Spleen (tissue), 11 donors: ENCODE measurements around the gene CYP2E1. TPM values are rescaled to one million over a fixed set of nuclear protein-coding genes. Genes with fewer than 3 reads are reported as not detected.
"Not testable (repeated sequence)": the region's sequence is repeated elsewhere in the genome, so short reads cannot be mapped to it uniquely, and the experiment has no call there.

Experiments used
- DNase-seq: peaks from one replicate; pipeline ENCODE4 v3.0.0-alpha.2; 2020
- H3K27ac ChIP-seq, 8 donors: fragments of 200-600 bp; sonication (generic) in 7 of 8; 1 replicate in 4 of 8; 2 replicates in 4 of 8; pipeline versions ENCODE4 v1.5.0 to v1.8.0; 2016 to 2021; ENCODE audit warnings: inconsistent platforms in 4 of 8, mild to moderate bottlenecking in 4 of 8, moderate library complexity in 1 of 8
- H3K27me3 ChIP-seq, 7 donors: fragments of 200-600 bp; sonication (generic) in 6 of 7; replicated peaks in 1 of 7; 1 replicate in 4 of 7; 2 replicates in 3 of 7; pipeline versions ENCODE4 v1.5.0 to v1.8.0; 2016 to 2021; ENCODE audit warnings: inconsistent platforms in 3 of 7, mild to moderate bottlenecking in 1 of 7
- H3K36me3 ChIP-seq, 6 donors: fragments of 200-600 bp; sonication (generic) in 5 of 6; 1 replicate in 4 of 6; 2 replicates in 2 of 6; pipeline versions ENCODE4 v1.5.0 to v1.8.0; 2016 to 2021; ENCODE audit warnings: inconsistent platforms in 2 of 6
- H3K4me1 ChIP-seq, 6 donors: fragments of 200-600 bp; sonication (generic) in 5 of 6; 1 replicate in 3 of 6; 2 replicates in 3 of 6; pipeline versions ENCODE4 v1.5.0 to v1.8.0; 2016 to 2021; ENCODE audit warnings: inconsistent platforms in 3 of 6
- H3K4me3 ChIP-seq, 8 donors: fragments of 200-600 bp; sonication (generic) in 7 of 8; 1 replicate in 4 of 8; 2 replicates in 4 of 8; pipeline versions ENCODE4 v1.5.0 to v1.8.0; 2016 to 2021; ENCODE audit warnings: inconsistent platforms in 4 of 8, mild to moderate bottlenecking in 4 of 8, moderate library complexity in 2 of 8
- H3K9me3 ChIP-seq, 8 donors: fragments of 200-600 bp; sonication (generic) in 7 of 8; 1 replicate in 4 of 8; 2 replicates in 4 of 8; pipeline versions ENCODE4 v1.5.0 to v1.8.0; 2016 to 2021; ENCODE audit warnings: inconsistent platforms in 4 of 8
- POLR2A ChIP-seq, 3 donors: fragments of 450-650 bp; IDR thresholded peaks; one replicate each; pipeline ENCODE4 v1.5.1; 2017; ENCODE audit warnings: antibody characterized with exemption in 3 of 3, mild to moderate bottlenecking in 1 of 3
- POLR2AphosphoS5 ChIP-seq, 3 donors: sonication (generic); formaldehyde crosslinking; IDR thresholded peaks; one replicate each; pipeline ENCODE4 v1.5.1; 2017; ENCODE audit warnings: antibody characterized with exemption in 3 of 3
- WGBS, 5 donors: extraction: QIAGEN DNeasy Blood & Tissue Kit in 3 of 5; methylation state at CpG; one replicate each; pipeline versions ENCODE4 v1.1.5 to v1.1.7; 2013 to 2018; 5-methylcytosine and 5-hydroxymethylcytosine counted together
- intact Hi-C: fragments of 100-400 bp; cut with DNase I; formaldehyde crosslinking; loops from one replicate; pipeline ENCODE4 v1.15.0; 2023; ENCODE audit warnings: low total_unique reads
- polyA plus RNA-seq, 3 donors: library from polyadenylated mRNA; stranded (reverse); fragments of 200-250 nt; gene quantifications; one replicate each; pipeline ENCODE4 v1.2.1, GENCODE V29; 2013
- total RNA-seq, 7 donors: library from RNA; depleted of rRNA in 3 of 7; stranded (reverse); fragments of >200 nt in 3 of 7; fragmentation: NEBNext Ultra II Directional in 4 of 7; extraction: Animal tissue kit (Norgen Biotek cat#: 25700) in 4 of 7; gene quantifications; one replicate each; pipeline versions ENCODE4 v1.1.0 to v1.2.1, GENCODE V29; 2016 to 2021
- TF ChIP-seq, protein P1 (sequence below), 11 experiments: fragments of 200-600 bp in 7 of 11; fragments of 450-650 bp in 4 of 11; sonication (generic) in 4 of 11; IDR thresholded peaks in 8 of 11; conservative IDR thresholded peaks in 3 of 11; 1 replicate in 7 of 11; 2 replicates in 4 of 11; pipeline versions ENCODE4 v1.4.0 to v1.8.0; 2016 to 2021; ENCODE audit warnings: antibody characterized with exemption in 11 of 11, inconsistent platforms in 4 of 11, mild to moderate bottlenecking in 1 of 11
- donor health status: healthy with polysubstance abuse.
- donor health status: DM: no; HTN: no; CAD: no; lungs with moderate emphysema.
- donor health status: DM: no; HTN: no; CAD: no.
- donor health status: Bipolar disorder and iron deficiency.
- donor health status: healthy.
- donor health status: DM: no; HTN: no; CAD: no.
- donor health status: DM: yes; HTN: yes; CAD: no.

The CYP2E1 gene
- total and polyA plus RNA-seq, 10 donors, result 0.61 to 4.0 (median 1.5) TPM

- Histone ChIP-seq H3K4me1 (peaks cover 0 to 13% (median 11%) of the 10 kb centered on the region in 6 donors), H3K27ac (no peak overlapping the region), H3K4me3 (no peak overlapping the region), H3K27me3 (no peaks in the 10 kb centered on the region), H3K36me3 (no peaks in the 10 kb centered on the region), H3K9me3 (peaks cover 0 to 5% (median 0%) of the 10 kb centered on the region in 8 donors)
- DNase-seq, result no peak
- 59 to 73% (median 65%) methylated on average over 4 of the region's 4 CpGs for WGBS, 5 donors
- intact Hi-C loops, result no loop called here
- TF ChIP-seq POLR2A (IDR thresholded peaks at IDR 0.05) (no peak), POLR2AphosphoS5 (IDR thresholded peaks at IDR 0.05) (no peak)
- TF ChIP-seq, protein P1, sequence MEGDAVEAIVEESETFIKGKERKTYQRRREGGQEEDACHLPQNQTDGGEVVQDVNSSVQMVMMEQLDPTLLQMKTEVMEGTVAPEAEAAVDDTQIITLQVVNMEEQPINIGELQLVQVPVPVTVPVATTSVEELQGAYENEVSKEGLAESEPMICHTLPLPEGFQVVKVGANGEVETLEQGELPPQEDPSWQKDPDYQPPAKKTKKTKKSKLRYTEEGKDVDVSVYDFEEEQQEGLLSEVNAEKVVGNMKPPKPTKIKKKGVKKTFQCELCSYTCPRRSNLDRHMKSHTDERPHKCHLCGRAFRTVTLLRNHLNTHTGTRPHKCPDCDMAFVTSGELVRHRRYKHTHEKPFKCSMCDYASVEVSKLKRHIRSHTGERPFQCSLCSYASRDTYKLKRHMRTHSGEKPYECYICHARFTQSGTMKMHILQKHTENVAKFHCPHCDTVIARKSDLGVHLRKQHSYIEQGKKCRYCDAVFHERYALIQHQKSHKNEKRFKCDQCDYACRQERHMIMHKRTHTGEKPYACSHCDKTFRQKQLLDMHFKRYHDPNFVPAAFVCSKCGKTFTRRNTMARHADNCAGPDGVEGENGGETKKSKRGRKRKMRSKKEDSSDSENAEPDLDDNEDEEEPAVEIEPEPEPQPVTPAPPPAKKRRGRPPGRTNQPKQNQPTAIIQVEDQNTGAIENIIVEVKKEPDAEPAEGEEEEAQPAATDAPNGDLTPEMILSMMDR (IDR thresholded peaks at IDR 0.05 in 8 of 11, conservative IDR thresholded peaks at IDR 0.05 in 3 of 11), result no peak
These were observed 11.1 kb upstream of the CYP2E1 start for GRCh38 chr10:133516057-133516456.

DNA sequence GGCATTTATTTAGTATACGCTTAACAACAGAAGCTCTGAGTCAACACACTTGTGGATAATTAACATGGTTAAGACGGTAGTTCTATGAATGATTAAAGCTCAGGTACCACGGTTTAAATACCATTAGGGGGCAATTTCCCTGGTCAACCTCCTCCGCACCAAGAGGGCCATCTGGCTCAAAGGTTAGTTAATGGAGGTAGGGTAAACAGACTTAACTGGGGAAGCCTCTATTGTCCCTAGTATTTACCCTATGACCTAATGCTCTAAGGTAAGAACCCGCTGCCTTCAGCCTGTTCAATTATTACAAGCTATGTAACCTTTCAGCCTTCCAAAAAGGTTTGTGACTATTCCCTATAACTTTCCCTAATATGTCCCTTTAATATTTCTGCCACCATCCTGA is 8.6 kb upstream of the CYP2E1 start:
- H3K4me1 ChIP-seq, result peaks cover 0 to 13% (median 11%) of the 10 kb centered on the region in 6 donors
- 82 to 91% (median 88%) methylated on average over 5 of the region's 5 CpGs for WGBS, 5 donors
- H3K27ac ChIP-seq, intact Hi-C loops, DNase-seq, H3K36me3 ChIP-seq, H3K27me3 ChIP-seq, H3K4me3 ChIP-seq: not testable (repeated sequence)
- peaks cover 2 to 16% (median 10%) of the 10 kb centered on the region in 8 donors for H3K9me3 ChIP-seq

GRCh38 chr10:133520193-133520738 is 6.9 kb upstream of the CYP2E1 start:
- Histone ChIP-seq H3K4me3 (peak overlapping the region; percentile 6 to 66 (median 37)), H3K27ac (peak overlapping the region in 4 of 8 donors; percentile 27 to 60 (median 55)), H3K4me1 (peaks cover 0 to 13% (median 11%) of the 10 kb centered on the region in 6 donors), H3K36me3 (no peaks in the 10 kb centered on the region), H3K27me3 (peaks cover 0 to 1% (median 0%) of the 10 kb centered on the region in 7 donors), H3K9me3 (peaks cover 4 to 33% (median 22%) of the 10 kb centered on the region in 8 donors)
- 0 to 5% (median 2%) methylated on average over 21 to 33 of the region's 33 CpGs for WGBS, 5 donors
- no peak for TF ChIP-seq POLR2A (IDR thresholded peaks at IDR 0.05)
- peak; percentile 40 to 79 (median 74) for TF ChIP-seq POLR2AphosphoS5 (IDR thresholded peaks at IDR 0.05)
- TF ChIP-seq, protein P1 (IDR thresholded peaks at IDR 0.05 in 8 of 11, conservative IDR thresholded peaks at IDR 0.05 in 3 of 11), result peak; percentile 45 to 97 (median 95)
- intact Hi-C loops, result loop anchor here (10.0 kb wide), 1 partner anchor 185 kb away; the partner anchor contains the start of gene CALY
- DNase-seq, result peak; percentile 97

DNA sequence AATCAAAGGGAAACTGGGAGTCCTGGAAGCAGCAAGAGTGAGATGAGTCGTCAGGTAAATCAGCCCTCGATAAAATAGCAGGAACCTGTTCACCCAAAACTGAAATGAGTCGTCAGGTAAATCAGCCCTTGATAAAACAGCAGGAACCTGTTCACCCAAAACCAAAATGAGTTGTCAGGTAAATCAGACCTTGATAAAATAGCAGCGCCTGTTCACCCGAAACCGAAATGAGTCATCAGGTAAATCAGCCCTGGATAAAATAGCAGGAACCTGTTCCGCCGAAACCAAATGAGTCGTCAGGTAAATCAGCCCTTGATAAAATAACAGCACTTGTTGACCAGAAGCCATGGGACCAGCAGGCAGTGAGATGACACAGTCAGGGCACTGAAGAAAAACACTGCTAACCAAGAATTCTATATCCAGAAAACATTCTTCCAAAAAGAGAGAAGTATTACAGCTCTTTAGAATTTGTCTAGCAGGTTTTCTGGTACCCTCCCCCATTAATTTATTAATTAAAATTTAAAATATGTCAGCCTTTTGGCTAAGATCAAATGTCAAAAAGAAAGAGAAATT is 3.4 kb upstream of the CYP2E1 start:
- TF ChIP-seq, protein P1 (IDR thresholded peaks at IDR 0.05 in 8 of 11, conservative IDR thresholded peaks at IDR 0.05 in 3 of 11), result no peak
- TF ChIP-seq POLR2A (IDR thresholded peaks at IDR 0.05), result no peak
- TF ChIP-seq POLR2AphosphoS5 (IDR thresholded peaks at IDR 0.05), result no peak
- no peak overlapping the region for H3K27ac ChIP-seq
- peaks cover 4 to 34% (median 22%) of the 10 kb centered on the region in 8 donors for H3K9me3 ChIP-seq
- peaks cover 10 to 34% (median 21%) of the 10 kb centered on the region in 7 donors for H3K27me3 ChIP-seq
- no peak for DNase-seq
- H3K4me3 ChIP-seq, result no peak overlapping the region
- no peaks in the 10 kb centered on the region for H3K36me3 ChIP-seq
- WGBS, 5 donors, result 84 to 88% (median 87%) methylated on average over 9 of the region's 9 CpGs
- peaks cover 8 to 24% (median 22%) of the 10 kb centered on the region in 6 donors for H3K4me1 ChIP-seq
- intact Hi-C loops, result loop anchor here (10.0 kb wide), 1 partner anchor 189 kb away; the partner anchor contains the start of gene CALY
